Astrocyte of the spinal cord (primary cell): Measurements from ENCODE around the gene STX7.
A peak's percentile ranks its signal among the peaks of the same experiment; 100 is the strongest.

Experiments used
- DNase-seq: peaks from one replicate; pipeline ENCODE4 v3.0.0; 2011; ENCODE audit warnings: low read depth, low spot score
- H3K4me3 ChIP-seq: 2 replicates; pipeline ENCODE4 v1.5.1; 2011; ENCODE audit warnings: low read depth, mild to moderate bottlenecking, low read length, moderate library complexity
- in situ Hi-C: cut with HindIII; loops from 2 replicates; pipeline ENCODE4 v1.10.0; 2017; ENCODE audit warnings: low sequenced_read_pairs
- TF ChIP-seq, protein P1 (sequence below): IDR thresholded peaks from 2 replicates; pipeline ENCODE4 v1.5.1; 2012; ENCODE audit warnings: low read depth, mild to moderate bottlenecking, low read length, inconsistent platforms

STX7 gene

DNA sequence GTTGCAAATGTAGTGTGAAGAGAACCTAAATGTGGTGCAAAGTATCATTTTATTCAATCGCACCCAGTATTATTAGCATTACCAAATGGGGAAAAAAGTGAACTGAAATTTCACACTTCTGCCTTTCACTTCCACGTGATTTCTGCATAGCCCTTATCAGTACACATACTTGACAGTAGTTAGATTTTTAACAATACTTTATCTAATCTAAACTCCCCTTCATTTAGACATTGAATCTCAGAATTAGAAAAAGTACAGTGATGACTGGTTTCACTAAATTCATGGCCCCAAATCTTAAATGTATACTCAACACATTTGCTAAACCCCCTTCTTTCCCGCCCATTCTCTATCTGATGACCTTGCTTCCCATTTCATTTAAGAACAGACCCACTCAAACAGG lies 14.3 kb downstream of the STX7 start:
- in situ Hi-C loops: loop anchor here (25.0 kb wide), 1 partner anchor 211 kb away; no protein-coding TSS in a partner anchor
- TF ChIP-seq, protein P1, sequence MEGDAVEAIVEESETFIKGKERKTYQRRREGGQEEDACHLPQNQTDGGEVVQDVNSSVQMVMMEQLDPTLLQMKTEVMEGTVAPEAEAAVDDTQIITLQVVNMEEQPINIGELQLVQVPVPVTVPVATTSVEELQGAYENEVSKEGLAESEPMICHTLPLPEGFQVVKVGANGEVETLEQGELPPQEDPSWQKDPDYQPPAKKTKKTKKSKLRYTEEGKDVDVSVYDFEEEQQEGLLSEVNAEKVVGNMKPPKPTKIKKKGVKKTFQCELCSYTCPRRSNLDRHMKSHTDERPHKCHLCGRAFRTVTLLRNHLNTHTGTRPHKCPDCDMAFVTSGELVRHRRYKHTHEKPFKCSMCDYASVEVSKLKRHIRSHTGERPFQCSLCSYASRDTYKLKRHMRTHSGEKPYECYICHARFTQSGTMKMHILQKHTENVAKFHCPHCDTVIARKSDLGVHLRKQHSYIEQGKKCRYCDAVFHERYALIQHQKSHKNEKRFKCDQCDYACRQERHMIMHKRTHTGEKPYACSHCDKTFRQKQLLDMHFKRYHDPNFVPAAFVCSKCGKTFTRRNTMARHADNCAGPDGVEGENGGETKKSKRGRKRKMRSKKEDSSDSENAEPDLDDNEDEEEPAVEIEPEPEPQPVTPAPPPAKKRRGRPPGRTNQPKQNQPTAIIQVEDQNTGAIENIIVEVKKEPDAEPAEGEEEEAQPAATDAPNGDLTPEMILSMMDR: no peak
- no peak overlapping the region for H3K4me3 ChIP-seq
- DNase-seq: no peak

DNA sequence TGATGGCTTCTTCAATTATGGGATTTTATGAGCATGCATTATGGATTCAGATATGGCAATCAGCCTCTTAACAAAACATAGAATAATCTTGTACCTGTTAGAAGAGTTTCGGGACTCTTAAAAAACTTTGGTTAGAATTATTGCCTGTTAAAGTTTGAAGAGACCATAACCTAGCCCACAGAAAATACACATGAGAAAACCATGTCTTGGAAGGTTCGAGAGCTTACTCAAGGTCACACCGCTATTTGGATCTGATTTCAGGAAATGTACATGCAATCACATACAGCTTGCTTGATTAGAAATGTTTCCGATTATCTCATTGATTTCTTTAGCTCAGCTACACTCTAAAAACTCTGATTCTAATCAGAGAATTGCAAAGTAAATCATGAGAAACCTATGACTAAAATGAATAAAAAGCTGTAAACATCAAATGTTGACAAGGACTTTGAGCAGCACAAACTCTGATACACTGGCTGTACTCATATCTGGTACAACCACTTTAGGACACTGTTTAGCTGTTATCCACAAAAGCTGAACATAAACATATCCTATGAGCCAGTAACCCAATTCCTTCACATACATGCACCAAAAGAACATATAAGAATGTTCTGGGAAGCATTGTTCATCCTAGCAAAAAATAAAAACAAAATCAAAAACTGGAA lies 16.3 kb downstream of the STX7 start:
- DNase-seq: no peak
- in situ Hi-C loops: loop anchor here (25.0 kb wide), 1 partner anchor 209 kb away; no protein-coding TSS in a partner anchor
- TF ChIP-seq, protein P1: no peak
- no peak overlapping the region for H3K4me3 ChIP-seq

DNA sequence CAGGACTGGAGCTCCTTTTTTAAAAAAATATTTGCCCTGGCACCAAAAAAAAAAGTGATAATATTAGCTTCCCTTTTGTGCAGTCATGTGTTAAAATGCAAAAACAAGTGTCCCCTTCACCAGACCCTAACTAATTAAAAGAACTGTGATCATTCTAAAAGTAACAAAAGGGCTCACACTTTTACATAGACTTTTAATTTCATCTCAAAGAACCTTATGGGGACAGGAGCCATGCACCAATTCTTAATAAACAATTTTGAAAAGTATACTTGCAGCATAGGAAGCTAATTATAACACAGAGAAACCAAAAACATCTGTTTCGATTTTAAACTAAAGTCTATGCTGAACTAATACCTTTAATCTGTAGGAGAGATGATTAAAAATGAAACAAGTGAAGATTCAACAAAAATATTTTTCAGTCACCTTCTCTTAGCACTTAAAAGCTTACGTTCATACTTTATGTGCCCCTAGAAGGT lies 17.3 kb downstream of the STX7 start:
- no peak overlapping the region for H3K4me3 ChIP-seq
- in situ Hi-C loops: loop anchor here (25.0 kb wide), 1 partner anchor 208 kb away; no protein-coding TSS in a partner anchor
- DNase-seq: no peak
- TF ChIP-seq, protein P1: no peak

DNA sequence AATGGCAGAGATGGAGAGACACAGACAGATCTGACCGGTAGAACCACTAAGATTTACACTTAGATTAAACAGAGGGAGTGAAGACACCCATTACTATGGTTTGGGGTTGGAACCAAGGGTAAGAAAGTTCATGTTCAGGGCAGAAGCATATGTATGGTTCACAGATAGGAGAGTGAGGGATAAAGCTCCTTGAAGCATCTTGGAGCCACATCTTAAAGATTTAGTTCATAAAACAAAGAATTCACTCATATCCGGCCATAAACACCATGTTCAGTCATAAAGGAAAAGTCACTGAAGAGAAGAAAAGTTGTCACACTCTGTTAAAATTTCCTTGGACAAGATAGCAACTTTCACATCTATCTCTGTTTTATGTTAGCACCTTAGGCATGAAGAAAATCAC lies 18.0 kb downstream of the STX7 start:
- H3K4me3 ChIP-seq: no peak overlapping the region
- TF ChIP-seq, protein P1: no peak
- DNase-seq: no peak
- in situ Hi-C loops: loop anchor here (25.0 kb wide), 1 partner anchor 208 kb away; no protein-coding TSS in a partner anchor

DNA sequence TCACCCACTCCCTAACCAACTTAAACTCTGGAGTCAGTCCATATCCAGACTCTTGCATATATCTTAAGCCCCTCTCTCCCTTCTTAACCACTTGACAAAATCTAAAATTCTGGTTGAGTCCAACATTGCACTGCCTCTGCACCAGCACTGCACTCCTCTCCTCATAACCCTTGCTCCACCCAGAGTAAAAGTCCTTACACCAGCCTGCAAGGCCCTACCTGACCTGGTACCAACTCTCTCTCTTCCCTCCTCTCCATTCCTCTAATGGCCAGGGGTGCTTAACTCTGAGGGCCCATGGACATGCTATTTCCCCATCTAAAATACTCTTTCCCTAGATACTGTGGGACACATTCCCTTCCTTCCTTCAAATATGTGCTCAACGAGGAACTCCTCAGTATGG lies 21.0 kb downstream of the STX7 start:
- in situ Hi-C loops: loop anchor here (25.0 kb wide), 1 partner anchor 205 kb away; no protein-coding TSS in a partner anchor
- TF ChIP-seq, protein P1: no peak
- H3K4me3 ChIP-seq: no peak overlapping the region
- DNase-seq: no peak

DNA sequence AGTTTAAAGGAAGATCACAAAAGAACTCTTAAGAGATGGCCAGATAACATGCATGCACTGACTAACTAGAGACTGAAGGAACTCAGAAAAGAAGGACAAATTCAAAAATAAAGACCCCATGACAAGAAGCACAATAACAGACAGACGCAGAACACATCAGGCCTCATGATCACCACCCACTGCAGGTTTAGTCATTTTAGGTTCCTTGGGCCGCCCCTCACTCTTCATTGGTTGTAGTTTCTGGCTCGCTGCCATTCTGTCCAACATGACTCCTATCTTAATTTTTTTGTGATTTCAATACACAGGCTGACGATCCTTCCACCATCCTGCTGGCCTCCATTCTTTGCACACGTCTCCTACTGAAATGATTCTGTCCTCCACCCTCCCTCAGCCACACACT lies 21.6 kb downstream of the STX7 start:
- TF ChIP-seq, protein P1: no peak
- in situ Hi-C loops: loop anchor here (25.0 kb wide), 1 partner anchor 204 kb away; no protein-coding TSS in a partner anchor
- H3K4me3 ChIP-seq: no peak overlapping the region
- peak; percentile 49 for DNase-seq
